Measurements from ENCODE around the gene OR4D11.

DNA sequence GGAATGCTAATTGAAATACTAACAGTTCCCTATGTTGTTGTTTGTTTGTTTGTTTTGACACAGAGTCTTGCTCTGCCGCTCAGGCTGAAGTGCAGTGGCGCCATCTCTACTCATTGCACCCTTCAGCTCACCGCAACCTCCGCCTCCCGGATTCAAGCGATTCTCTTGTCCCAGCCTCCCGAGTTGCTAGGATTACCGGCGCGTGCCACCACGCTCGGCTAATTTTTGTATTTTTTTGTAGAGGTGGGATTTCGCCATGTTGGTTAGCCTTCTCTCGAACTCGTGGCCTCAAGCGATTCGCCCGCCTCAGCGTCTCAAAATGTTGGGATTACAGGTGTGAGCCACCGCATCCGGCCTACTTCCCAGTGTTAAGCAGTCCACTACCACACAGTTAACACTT, 49.9 kb downstream of the OR4D11 start:
- TF ChIP-seq CTCF (IDR thresholded peaks at IDR 0.05) (no peak), POLR2A (IDR thresholded peaks at IDR 0.05) (no peak)
